Posterior cingulate gyrus (tissue), 11 donors: ENCODE results near the gene TBATA.

Experiments
- DNase-seq, 10 donors: peaks; one replicate each; pipeline versions ENCODE4 v3.0.0 to v3.0.0-alpha.2; 2020 to 2021; ENCODE audit warnings: mixed read lengths in 3 of 10
- intact Hi-C: fragments of 100-400 bp; cut with DNase I; formaldehyde crosslinking; loops from one replicate; pipeline ENCODE4 v1.15.1; 2023

TBATA gene

GRCh38 chr10:70728328-70728727, 56.8 kb downstream of the TBATA start:
- DNase-seq = no peak
- intact Hi-C loops = no loop called here

- intact Hi-C loops = no loop called here
- DNase-seq = peak in 9 of 10 donors; percentile 31 to 94 (median 56)
Observed at GRCh38 chr10:70726909-70727495, 58.2 kb downstream of the TBATA start.

- intact Hi-C loops = no loop called here
Observed at GRCh38 chr10:70723771-70724170, 61.4 kb downstream of the TBATA start.

GRCh38 chr10:70722820-70723424, 62.3 kb downstream of the TBATA start:
- DNase-seq = no peak
- intact Hi-C loops = no loop called here

More at GRCh38 chr10:70723771-70724170, 61.4 kb downstream of the TBATA start:
- no peak for DNase-seq
